Measurements from ENCODE around the gene ISOC1.

The ISOC1 gene

DNA sequence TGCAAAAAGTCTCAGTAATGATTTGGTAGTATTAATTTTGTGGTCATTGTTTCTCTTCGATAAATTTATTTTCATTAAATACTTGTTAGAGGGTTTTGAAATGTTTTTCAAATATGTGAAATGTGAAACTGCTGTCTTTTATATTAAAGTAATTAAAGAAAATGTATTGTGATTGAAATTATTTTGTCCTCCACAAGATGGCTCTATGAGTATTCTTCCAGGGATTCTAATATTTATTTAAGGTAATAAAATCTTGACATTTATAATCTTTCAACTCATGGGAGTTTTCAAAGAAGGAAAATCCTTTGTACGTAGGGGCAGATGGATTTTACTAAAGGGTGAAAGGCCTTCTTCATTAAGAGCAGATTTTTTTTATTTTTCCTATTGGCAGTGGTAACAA is 19.3 kb downstream of the ISOC1 start:
- H2BK5ac ChIP-seq (ENCODE audit: low read depth, low read length, poor library complexity) = no peak overlapping the region
- no peak overlapping the region for H2AK5ac ChIP-seq (ENCODE audit: low read length)
- no peak overlapping the region for H4K91ac ChIP-seq (ENCODE audit: low read depth, low read length)
- H3K9ac ChIP-seq (ENCODE audit: low read length) = no peak overlapping the region
- H3K4me1 ChIP-seq (ENCODE audit: control insufficient read depth in 1 of 2, insufficient read depth in 2 of 2, low read length in 2 of 2) = peaks cover 0 to 2% of the 10 kb centered on the region in 2 experiments
- H2BK12ac ChIP-seq (ENCODE audit: low read length) = no peak overlapping the region
- no peaks in the 10 kb centered on the region for H3K79me2 ChIP-seq (ENCODE audit: control insufficient read depth, insufficient read depth, low read length, poor library complexity)
- H3K14ac ChIP-seq (ENCODE audit: low read length) = no peak overlapping the region
- DNase-seq = no peak
- no peak overlapping the region for H2BK120ac ChIP-seq (ENCODE audit: insufficient read depth, low read length, poor library complexity)
- H3K9me3 ChIP-seq (ENCODE audit: insufficient read depth, low read depth, low read length) = no peaks in the 10 kb centered on the region
- H3K4me2 ChIP-seq (ENCODE audit: low read length) = no peak overlapping the region
- H3K18ac ChIP-seq (ENCODE audit: low read length) = no peak overlapping the region
- no peak overlapping the region for H3K23ac ChIP-seq (ENCODE audit: low read length)
- H3K27ac ChIP-seq (ENCODE audit: low read depth, low read length) = no peak overlapping the region
- no peak overlapping the region for H2AFZ ChIP-seq (ENCODE audit: insufficient read depth, low read length, poor library complexity)
- no peak overlapping the region for H4K12ac ChIP-seq (ENCODE audit: low read depth, low read length)
- no CpG with 5 or more reads among the region's 2 CpGs for WGBS (ENCODE audit: extremely low coverage, insufficient coverage, insufficient read length)
- no peaks in the 10 kb centered on the region for H3K36me3 ChIP-seq (ENCODE audit: control insufficient read depth in 1 of 2, insufficient read depth in 2 of 2, low read length in 2 of 2)
- H3K27me3 ChIP-seq (ENCODE audit: insufficient read depth, low read length) = no peaks in the 10 kb centered on the region
- H4K8ac ChIP-seq (ENCODE audit: low read depth, low read length) = no peak overlapping the region
- no peak overlapping the region for H3K4me3 ChIP-seq (ENCODE audit: low read depth, low read length)
- H3K4ac ChIP-seq (ENCODE audit: low read depth, low read length) = no peak overlapping the region
- no peaks in the 10 kb centered on the region for H3K79me1 ChIP-seq (ENCODE audit: low read length)

DNA sequence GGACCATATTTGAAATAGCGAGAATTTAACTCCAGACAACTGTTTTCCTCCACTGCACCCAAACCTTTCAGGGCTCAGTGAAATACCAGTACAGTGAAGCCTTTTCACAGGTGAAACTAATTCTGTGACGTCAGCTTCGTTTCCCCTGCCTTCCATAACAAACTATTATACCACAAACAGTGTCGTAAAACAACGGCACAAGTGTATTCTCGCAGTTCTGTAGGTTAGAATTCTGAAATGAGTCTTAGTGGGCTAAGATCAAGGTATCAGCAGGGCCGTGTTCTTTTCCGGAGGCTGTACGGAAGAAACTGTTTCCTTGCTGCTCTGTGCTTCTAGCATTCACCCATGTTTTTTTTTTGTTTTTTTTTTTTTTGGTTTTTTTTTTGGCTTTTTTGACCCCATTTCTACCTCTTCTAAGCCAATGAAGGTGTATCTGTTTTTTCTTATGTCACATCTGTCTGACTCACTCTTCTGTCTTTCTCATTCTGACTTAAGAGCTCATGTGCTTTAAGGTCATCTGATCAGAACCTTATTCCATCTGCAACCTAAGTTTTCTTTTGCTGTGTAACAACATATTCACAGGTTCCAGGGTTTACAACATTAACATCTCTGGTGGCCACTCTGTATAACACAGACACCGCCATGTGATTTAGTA is 20.1 kb downstream of the ISOC1 start:
- H2BK120ac ChIP-seq (ENCODE audit: insufficient read depth, low read length, poor library complexity) = no peak overlapping the region
- H3K23ac ChIP-seq (ENCODE audit: low read length) = no peak overlapping the region
- H3K4ac ChIP-seq (ENCODE audit: low read depth, low read length) = no peak overlapping the region
- WGBS (ENCODE audit: extremely low coverage, insufficient coverage, insufficient read length) = no CpG with 5 or more reads among the region's 10 CpGs
- H2BK5ac ChIP-seq (ENCODE audit: low read depth, low read length, poor library complexity) = no peak overlapping the region
- H2AFZ ChIP-seq (ENCODE audit: insufficient read depth, low read length, poor library complexity) = no peak overlapping the region
- H3K4me2 ChIP-seq (ENCODE audit: low read length) = no peak overlapping the region
- no peak overlapping the region for H3K18ac ChIP-seq (ENCODE audit: low read length)
- H4K8ac ChIP-seq (ENCODE audit: low read depth, low read length) = no peak overlapping the region
- no peak for DNase-seq
- H3K36me3 ChIP-seq (ENCODE audit: control insufficient read depth in 1 of 2, insufficient read depth in 2 of 2, low read length in 2 of 2) = no peaks in the 10 kb centered on the region
- H2AK5ac ChIP-seq (ENCODE audit: low read length) = no peak overlapping the region
- H2BK12ac ChIP-seq (ENCODE audit: low read length) = no peak overlapping the region
- no peak overlapping the region for H3K4me3 ChIP-seq (ENCODE audit: low read depth, low read length)
- H3K27ac ChIP-seq (ENCODE audit: low read depth, low read length) = no peak overlapping the region
- no peaks in the 10 kb centered on the region for H3K27me3 ChIP-seq (ENCODE audit: insufficient read depth, low read length)
- H3K4me1 ChIP-seq (ENCODE audit: control insufficient read depth in 1 of 2, insufficient read depth in 2 of 2, low read length in 2 of 2) = peaks cover 0 to 2% of the 10 kb centered on the region in 2 experiments
- no peak overlapping the region for H4K91ac ChIP-seq (ENCODE audit: low read depth, low read length)
- H3K9me3 ChIP-seq (ENCODE audit: insufficient read depth, low read depth, low read length) = no peaks in the 10 kb centered on the region
- no peaks in the 10 kb centered on the region for H3K79me1 ChIP-seq (ENCODE audit: low read length)
- no peak overlapping the region for H3K9ac ChIP-seq (ENCODE audit: low read length)
- no peak overlapping the region for H4K12ac ChIP-seq (ENCODE audit: low read depth, low read length)
- H3K14ac ChIP-seq (ENCODE audit: low read length) = no peak overlapping the region
- no peaks in the 10 kb centered on the region for H3K79me2 ChIP-seq (ENCODE audit: control insufficient read depth, insufficient read depth, low read length, poor library complexity)

DNA sequence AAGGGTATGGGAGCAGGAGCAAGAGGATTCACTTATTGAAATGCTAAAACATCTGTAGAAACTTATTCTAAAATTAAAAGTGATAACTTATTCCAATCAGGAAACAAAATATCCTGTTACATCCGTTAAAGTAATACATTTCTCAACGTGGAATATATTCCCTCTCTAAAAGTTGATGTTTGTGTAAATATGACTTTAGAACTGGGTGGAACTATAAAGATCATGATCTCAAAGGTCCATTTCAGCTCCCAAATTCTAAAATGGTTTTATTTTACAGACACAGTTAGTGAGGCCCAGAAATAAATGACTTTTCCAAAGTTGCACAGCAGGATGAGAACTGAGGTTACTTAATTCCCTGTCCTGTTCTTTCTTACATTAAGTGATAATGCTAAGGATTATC is 21.1 kb downstream of the ISOC1 start:
- Histone ChIP-seq H3K23ac (ENCODE audit: low read length) (no peak overlapping the region), H3K4ac (ENCODE audit: low read depth, low read length) (no peak overlapping the region), H3K9me3 (ENCODE audit: insufficient read depth, low read depth, low read length) (no peaks in the 10 kb centered on the region), H4K12ac (ENCODE audit: low read depth, low read length) (no peak overlapping the region), H3K27ac (ENCODE audit: low read depth, low read length) (no peak overlapping the region), H3K4me2 (ENCODE audit: low read length) (no peak overlapping the region), H2BK120ac (ENCODE audit: insufficient read depth, low read length, poor library complexity) (no peak overlapping the region), H2AFZ (ENCODE audit: insufficient read depth, low read length, poor library complexity) (no peak overlapping the region), H3K4me3 (ENCODE audit: low read depth, low read length) (no peak overlapping the region), H3K4me1 (ENCODE audit: control insufficient read depth in 1 of 2, insufficient read depth in 2 of 2, low read length in 2 of 2) (peaks cover 0 to 2% of the 10 kb centered on the region in 2 experiments), H4K91ac (ENCODE audit: low read depth, low read length) (no peak overlapping the region), H3K27me3 (ENCODE audit: insufficient read depth, low read length) (no peaks in the 10 kb centered on the region), H3K79me2 (ENCODE audit: control insufficient read depth, insufficient read depth, low read length, poor library complexity) (no peaks in the 10 kb centered on the region), H3K36me3 (ENCODE audit: control insufficient read depth in 1 of 2, insufficient read depth in 2 of 2, low read length in 2 of 2) (no peaks in the 10 kb centered on the region), H3K9ac (ENCODE audit: low read length) (no peak overlapping the region), H4K8ac (ENCODE audit: low read depth, low read length) (no peak overlapping the region), H2AK5ac (ENCODE audit: low read length) (no peak overlapping the region), H3K14ac (ENCODE audit: low read length) (no peak overlapping the region), H2BK5ac (ENCODE audit: low read depth, low read length, poor library complexity) (no peak overlapping the region), H2BK12ac (ENCODE audit: low read length) (no peak overlapping the region), H3K79me1 (ENCODE audit: low read length) (no peaks in the 10 kb centered on the region), H3K18ac (ENCODE audit: low read length) (no peak overlapping the region)
- DNase-seq = no peak
- WGBS (ENCODE audit: extremely low coverage, insufficient coverage, insufficient read length) = no CpG with 5 or more reads among the region's 2 CpGs

DNA sequence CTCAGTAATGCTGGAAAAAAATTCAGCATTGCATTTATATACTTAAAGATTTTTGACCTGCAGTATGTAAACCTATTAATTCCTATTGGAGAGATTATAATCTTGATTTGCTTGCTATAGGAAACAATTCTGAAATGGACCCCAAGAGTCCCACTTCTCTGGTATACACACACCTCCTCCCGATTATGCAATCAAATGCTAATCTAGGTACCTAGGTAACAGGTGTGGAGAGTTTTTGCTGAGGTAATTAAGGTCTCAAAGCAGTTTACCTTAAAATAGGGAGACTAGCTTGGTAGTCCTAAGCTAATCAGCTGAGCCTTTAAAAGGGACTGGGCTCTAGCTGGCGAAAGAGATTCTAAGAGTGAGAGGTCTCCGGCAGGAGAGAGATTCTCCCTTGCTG is 22.2 kb downstream of the ISOC1 start:
- Histone ChIP-seq H3K4me2 (ENCODE audit: low read length) (no peak overlapping the region), H4K91ac (ENCODE audit: low read depth, low read length) (no peak overlapping the region), H3K27me3 (ENCODE audit: insufficient read depth, low read length) (no peaks in the 10 kb centered on the region), H2BK12ac (ENCODE audit: low read length) (no peak overlapping the region), H3K18ac (ENCODE audit: low read length) (no peak overlapping the region), H3K79me2 (ENCODE audit: control insufficient read depth, insufficient read depth, low read length, poor library complexity) (no peaks in the 10 kb centered on the region), H3K79me1 (ENCODE audit: low read length) (no peaks in the 10 kb centered on the region), H3K9ac (ENCODE audit: low read length) (no peak overlapping the region), H3K23ac (ENCODE audit: low read length) (no peak overlapping the region), H3K36me3 (ENCODE audit: control insufficient read depth in 1 of 2, insufficient read depth in 2 of 2, low read length in 2 of 2) (no peaks in the 10 kb centered on the region), H3K4ac (ENCODE audit: low read depth, low read length) (no peak overlapping the region), H3K27ac (ENCODE audit: low read depth, low read length) (no peak overlapping the region), H3K14ac (ENCODE audit: low read length) (no peak overlapping the region), H2BK120ac (ENCODE audit: insufficient read depth, low read length, poor library complexity) (no peak overlapping the region), H2AK5ac (ENCODE audit: low read length) (no peak overlapping the region), H2BK5ac (ENCODE audit: low read depth, low read length, poor library complexity) (no peak overlapping the region), H4K8ac (ENCODE audit: low read depth, low read length) (no peak overlapping the region), H4K12ac (ENCODE audit: low read depth, low read length) (no peak overlapping the region), H2AFZ (ENCODE audit: insufficient read depth, low read length, poor library complexity) (no peak overlapping the region), H3K4me3 (ENCODE audit: low read depth, low read length) (no peak overlapping the region), H3K9me3 (ENCODE audit: insufficient read depth, low read depth, low read length) (no peaks in the 10 kb centered on the region), H3K4me1 (ENCODE audit: control insufficient read depth in 1 of 2, insufficient read depth in 2 of 2, low read length in 2 of 2) (peaks cover 0 to 2% of the 10 kb centered on the region in 2 experiments)
- no CpG with 5 or more reads among the region's 3 CpGs for WGBS (ENCODE audit: extremely low coverage, insufficient coverage, insufficient read length)
- no peak for DNase-seq
